ENCODE data around the gene VAV2. TPM values are rescaled to one million over a fixed set of nuclear protein-coding genes. Genes with fewer than 3 reads are reported as not detected.

The VAV2 gene
- total and polyA plus RNA-seq, 9 of the 15 experiments (the other 6 are each of a cell fraction or from before 2014, with no cell fraction given), result 0.01 to 2.7 (median 1.0) TPM; not detected in 1

GRCh38 chr9:133792721-133793470 is 199.2 kb downstream of the VAV2 start (continued):
- TF ChIP-seq ZNF592 (IDR thresholded peaks at IDR 0.05) (no peak), FOXJ2 (tag; IDR thresholded peaks at IDR 0.05) (no peak), MAX (CRISPR knock-in tag; IDR thresholded peaks at IDR 0.05) (peak; percentile 65), BCLAF1 (IDR thresholded peaks at IDR 0.05; ENCODE audit: borderline replicate concordance in 1 of 2, control insufficient read depth in 1 of 2, low read depth in 2 of 2, low read length in 1 of 2) (no peak), ID3 (CRISPR knock-in tag; IDR thresholded peaks at IDR 0.05) (no peak), ID3 (tag; IDR thresholded peaks at IDR 0.05) (no peak), CBX2 (IDR thresholded peaks at IDR 0.05; ENCODE audit: insufficient read depth, low read length, poor library complexity, severe bottlenecking) (no peak), ARID2 (IDR thresholded peaks at IDR 0.05) (peak; percentile 65), SIN3B (IDR thresholded peaks at IDR 0.05; ENCODE audit: low read depth) (no peak), ZNF263 (CRISPR knock-in tag; IDR thresholded peaks at IDR 0.05; ENCODE audit: borderline replicate concordance) (no peak), LARP7 (IDR thresholded peaks at IDR 0.05) (no peak), ZNF143 (CRISPR knock-in tag; IDR thresholded peaks at IDR 0.05) (no peak)
- TF ChIP-seq, protein P1, sequence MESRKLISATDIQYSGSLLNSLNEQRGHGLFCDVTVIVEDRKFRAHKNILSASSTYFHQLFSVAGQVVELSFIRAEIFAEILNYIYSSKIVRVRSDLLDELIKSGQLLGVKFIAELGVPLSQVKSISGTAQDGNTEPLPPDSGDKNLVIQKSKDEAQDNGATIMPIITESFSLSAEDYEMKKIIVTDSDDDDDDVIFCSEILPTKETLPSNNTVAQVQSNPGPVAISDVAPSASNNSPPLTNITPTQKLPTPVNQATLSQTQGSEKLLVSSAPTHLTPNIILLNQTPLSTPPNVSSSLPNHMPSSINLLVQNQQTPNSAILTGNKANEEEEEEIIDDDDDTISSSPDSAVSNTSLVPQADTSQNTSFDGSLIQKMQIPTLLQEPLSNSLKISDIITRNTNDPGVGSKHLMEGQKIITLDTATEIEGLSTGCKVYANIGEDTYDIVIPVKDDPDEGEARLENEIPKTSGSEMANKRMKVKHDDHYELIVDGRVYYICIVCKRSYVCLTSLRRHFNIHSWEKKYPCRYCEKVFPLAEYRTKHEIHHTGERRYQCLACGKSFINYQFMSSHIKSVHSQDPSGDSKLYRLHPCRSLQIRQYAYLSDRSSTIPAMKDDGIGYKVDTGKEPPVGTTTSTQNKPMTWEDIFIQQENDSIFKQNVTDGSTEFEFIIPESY (CRISPR knock-in tag; IDR thresholded peaks at IDR 0.05), result no peak
- TF ChIP-seq, protein P2, sequence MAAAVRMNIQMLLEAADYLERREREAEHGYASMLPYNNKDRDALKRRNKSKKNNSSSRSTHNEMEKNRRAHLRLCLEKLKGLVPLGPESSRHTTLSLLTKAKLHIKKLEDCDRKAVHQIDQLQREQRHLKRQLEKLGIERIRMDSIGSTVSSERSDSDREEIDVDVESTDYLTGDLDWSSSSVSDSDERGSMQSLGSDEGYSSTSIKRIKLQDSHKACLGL (CRISPR knock-in tag; IDR thresholded peaks at IDR 0.05; ENCODE audit: borderline replicate concordance, poor library complexity, severe bottlenecking), result no peak

Measured in K562 (cell line).